ENCODE data around the gene NUCB2.

The NUCB2 gene

DNA sequence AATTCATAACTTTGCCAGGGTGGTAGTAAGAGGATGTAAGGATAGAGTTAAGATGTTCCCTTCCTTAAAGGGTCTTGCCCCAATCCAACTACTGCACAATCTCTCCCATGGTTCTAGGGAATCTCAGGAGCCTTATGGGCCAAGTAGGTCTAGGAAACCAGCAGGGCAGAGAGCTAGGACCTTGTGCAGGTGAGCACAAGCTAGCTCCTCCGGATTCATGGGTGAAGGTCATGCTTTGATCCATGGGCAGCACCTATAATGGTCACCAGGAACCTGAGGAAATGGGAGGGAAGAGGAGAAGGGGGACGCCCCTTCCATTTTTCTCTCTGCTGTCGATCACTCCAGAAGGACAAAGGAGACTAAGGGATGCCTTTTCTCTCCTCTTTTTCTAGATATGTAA lies 95.1 kb downstream of the NUCB2 start:
- Histone ChIP-seq H3K27me3 (ENCODE audit: insufficient read depth, poor library complexity, severe bottlenecking) (no peaks in the 10 kb centered on the region), H3K27ac (replicated peaks) (no peak overlapping the region), H3K4me3 (replicated peaks; ENCODE audit: insufficient read depth, low read length) (no peak overlapping the region)
- no peak for DNase-seq (ENCODE audit: low read depth in 1 of 2, low spot score in 1 of 2)
- TF ChIP-seq, protein P1, sequence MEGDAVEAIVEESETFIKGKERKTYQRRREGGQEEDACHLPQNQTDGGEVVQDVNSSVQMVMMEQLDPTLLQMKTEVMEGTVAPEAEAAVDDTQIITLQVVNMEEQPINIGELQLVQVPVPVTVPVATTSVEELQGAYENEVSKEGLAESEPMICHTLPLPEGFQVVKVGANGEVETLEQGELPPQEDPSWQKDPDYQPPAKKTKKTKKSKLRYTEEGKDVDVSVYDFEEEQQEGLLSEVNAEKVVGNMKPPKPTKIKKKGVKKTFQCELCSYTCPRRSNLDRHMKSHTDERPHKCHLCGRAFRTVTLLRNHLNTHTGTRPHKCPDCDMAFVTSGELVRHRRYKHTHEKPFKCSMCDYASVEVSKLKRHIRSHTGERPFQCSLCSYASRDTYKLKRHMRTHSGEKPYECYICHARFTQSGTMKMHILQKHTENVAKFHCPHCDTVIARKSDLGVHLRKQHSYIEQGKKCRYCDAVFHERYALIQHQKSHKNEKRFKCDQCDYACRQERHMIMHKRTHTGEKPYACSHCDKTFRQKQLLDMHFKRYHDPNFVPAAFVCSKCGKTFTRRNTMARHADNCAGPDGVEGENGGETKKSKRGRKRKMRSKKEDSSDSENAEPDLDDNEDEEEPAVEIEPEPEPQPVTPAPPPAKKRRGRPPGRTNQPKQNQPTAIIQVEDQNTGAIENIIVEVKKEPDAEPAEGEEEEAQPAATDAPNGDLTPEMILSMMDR (IDR thresholded peaks at IDR 0.05; ENCODE audit: insufficient read depth, low read length): no peak
- TF ChIP-seq POLR2AphosphoS5 (IDR thresholded peaks at IDR 0.05; ENCODE audit: low read depth) (no peak), SPI1 (IDR thresholded peaks at IDR 0.05; ENCODE audit: borderline replicate concordance, low read depth) (no peak), GABPA (IDR thresholded peaks at IDR 0.05; ENCODE audit: low read depth) (no peak)
- TF ChIP-seq, protein P2, sequence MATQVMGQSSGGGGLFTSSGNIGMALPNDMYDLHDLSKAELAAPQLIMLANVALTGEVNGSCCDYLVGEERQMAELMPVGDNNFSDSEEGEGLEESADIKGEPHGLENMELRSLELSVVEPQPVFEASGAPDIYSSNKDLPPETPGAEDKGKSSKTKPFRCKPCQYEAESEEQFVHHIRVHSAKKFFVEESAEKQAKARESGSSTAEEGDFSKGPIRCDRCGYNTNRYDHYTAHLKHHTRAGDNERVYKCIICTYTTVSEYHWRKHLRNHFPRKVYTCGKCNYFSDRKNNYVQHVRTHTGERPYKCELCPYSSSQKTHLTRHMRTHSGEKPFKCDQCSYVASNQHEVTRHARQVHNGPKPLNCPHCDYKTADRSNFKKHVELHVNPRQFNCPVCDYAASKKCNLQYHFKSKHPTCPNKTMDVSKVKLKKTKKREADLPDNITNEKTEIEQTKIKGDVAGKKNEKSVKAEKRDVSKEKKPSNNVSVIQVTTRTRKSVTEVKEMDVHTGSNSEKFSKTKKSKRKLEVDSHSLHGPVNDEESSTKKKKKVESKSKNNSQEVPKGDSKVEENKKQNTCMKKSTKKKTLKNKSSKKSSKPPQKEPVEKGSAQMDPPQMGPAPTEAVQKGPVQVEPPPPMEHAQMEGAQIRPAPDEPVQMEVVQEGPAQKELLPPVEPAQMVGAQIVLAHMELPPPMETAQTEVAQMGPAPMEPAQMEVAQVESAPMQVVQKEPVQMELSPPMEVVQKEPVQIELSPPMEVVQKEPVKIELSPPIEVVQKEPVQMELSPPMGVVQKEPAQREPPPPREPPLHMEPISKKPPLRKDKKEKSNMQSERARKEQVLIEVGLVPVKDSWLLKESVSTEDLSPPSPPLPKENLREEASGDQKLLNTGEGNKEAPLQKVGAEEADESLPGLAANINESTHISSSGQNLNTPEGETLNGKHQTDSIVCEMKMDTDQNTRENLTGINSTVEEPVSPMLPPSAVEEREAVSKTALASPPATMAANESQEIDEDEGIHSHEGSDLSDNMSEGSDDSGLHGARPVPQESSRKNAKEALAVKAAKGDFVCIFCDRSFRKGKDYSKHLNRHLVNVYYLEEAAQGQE (IDR thresholded peaks at IDR 0.05; ENCODE audit: insufficient replicate concordance, low read depth): no peak

DNA sequence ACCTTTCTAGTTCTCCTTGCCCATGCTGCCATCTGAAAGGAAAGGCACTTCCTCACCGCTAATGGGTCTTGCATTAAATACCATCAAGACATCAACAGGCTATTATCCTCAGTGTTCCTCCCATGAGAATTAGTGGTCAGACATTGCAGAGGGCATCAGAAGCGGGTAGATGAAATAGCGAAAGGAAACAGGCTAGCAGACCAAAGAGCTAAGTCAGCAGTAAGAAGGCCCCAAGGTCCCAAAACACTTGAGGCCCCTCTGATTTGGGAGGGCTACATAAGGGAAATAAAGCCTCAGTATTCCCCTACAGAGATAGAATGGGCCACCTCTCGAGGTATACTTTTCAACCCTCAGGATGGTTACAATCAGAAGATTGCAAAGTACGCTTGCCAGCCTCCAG lies 99.0 kb downstream of the NUCB2 start:
- Histone ChIP-seq H3K27me3 (ENCODE audit: insufficient read depth, poor library complexity, severe bottlenecking) (no peaks in the 10 kb centered on the region), H3K4me3 (replicated peaks; ENCODE audit: insufficient read depth, low read length) (no peak overlapping the region), H3K27ac (replicated peaks) (no peak overlapping the region)
- TF ChIP-seq, protein P2 (IDR thresholded peaks at IDR 0.05; ENCODE audit: insufficient replicate concordance, low read depth): no peak
- TF ChIP-seq POLR2AphosphoS5 (IDR thresholded peaks at IDR 0.05; ENCODE audit: low read depth) (no peak), SPI1 (IDR thresholded peaks at IDR 0.05; ENCODE audit: borderline replicate concordance, low read depth) (no peak), GABPA (IDR thresholded peaks at IDR 0.05; ENCODE audit: low read depth) (no peak)
- TF ChIP-seq, protein P1 (IDR thresholded peaks at IDR 0.05; ENCODE audit: insufficient read depth, low read length): no peak
- DNase-seq (ENCODE audit: low read depth in 1 of 2, low spot score in 1 of 2): no peak

GRCh38 chr11:17376493-17376892 lies 100.0 kb downstream of the NUCB2 start:
- no peak for TF ChIP-seq POLR2AphosphoS5 (IDR thresholded peaks at IDR 0.05; ENCODE audit: low read depth)
- TF ChIP-seq, protein P2 (IDR thresholded peaks at IDR 0.05; ENCODE audit: insufficient replicate concordance, low read depth): no peak
- no peak for TF ChIP-seq GABPA (IDR thresholded peaks at IDR 0.05; ENCODE audit: low read depth)
- TF ChIP-seq, protein P1 (IDR thresholded peaks at IDR 0.05; ENCODE audit: insufficient read depth, low read length): no peak
- TF ChIP-seq SPI1 (IDR thresholded peaks at IDR 0.05; ENCODE audit: borderline replicate concordance, low read depth): no peak
- no peak for DNase-seq (ENCODE audit: low read depth in 1 of 2, low spot score in 1 of 2)
- no peaks in the 10 kb centered on the region for H3K27me3 ChIP-seq (ENCODE audit: insufficient read depth, poor library complexity, severe bottlenecking)
- no peak overlapping the region for H3K4me3 ChIP-seq (replicated peaks; ENCODE audit: insufficient read depth, low read length)
- no peak overlapping the region for H3K27ac ChIP-seq (replicated peaks)
